SK-N-MC (cell line): ENCODE data around the gene LTBP1.

Experiments used
- FOXP2 ChIP-seq: optimal IDR thresholded peaks from 2 replicates; pipeline ENCODE3; 2011; ENCODE audit warnings: mild to moderate bottlenecking, moderate library complexity; ENCODE audit not compliant: insufficient read depth; ENCODE audit errors: extremely low read length, control extremely low read depth
- POLR2AphosphoS5 ChIP-seq: IDR thresholded peaks from 2 replicates; pipeline ENCODE4 v1.6.1; 2012; ENCODE audit warnings: mild to moderate bottlenecking, low read depth, low read length, borderline replicate concordance

- TF ChIP-seq POLR2AphosphoS5, result no peak
- TF ChIP-seq FOXP2, result no peak
Observed at GRCh38 chr2:33042819-33043218, 96.1 kb downstream of the LTBP1 start.
